GM19193 (cell line): Measurements from ENCODE around the gene CD163L1.

Source experiments
- POLR2A ChIP-seq: IDR thresholded peaks from 4 replicates; pipeline ENCODE4 v1.6.1; 2011; ENCODE audit not compliant: insufficient read depth, insufficient read length; ENCODE audit errors: extremely low read depth

CD163L1 gene

GRCh38 chr12:7431993-7432685, 11.8 kb downstream of the CD163L1 start:
- no peak for TF ChIP-seq POLR2A

DNA sequence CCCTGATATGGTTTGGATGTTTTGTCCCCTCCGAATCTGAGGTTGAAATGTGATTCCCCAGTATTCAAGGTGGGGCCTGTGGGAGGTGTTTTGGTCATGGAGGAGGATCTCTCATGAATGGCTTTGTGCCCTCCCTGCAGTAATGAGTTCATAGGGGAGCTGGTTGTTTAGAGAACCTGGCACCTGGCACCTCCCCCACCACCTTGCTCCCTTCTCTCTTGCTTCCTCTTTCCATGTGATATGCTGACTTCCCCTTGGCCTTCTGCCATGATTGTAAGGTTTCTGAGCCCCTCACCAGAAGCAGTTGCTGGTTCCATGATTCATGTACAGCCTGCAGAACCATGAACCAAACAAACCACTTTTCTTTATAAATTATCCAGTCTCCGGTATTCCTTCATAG, 32.6 kb downstream of the CD163L1 start:
- TF ChIP-seq POLR2A: no peak

GRCh38 chr12:7404275-7404674, 39.7 kb downstream of the CD163L1 start:
- no peak for TF ChIP-seq POLR2A

GRCh38 chr12:7403466-7403865, 40.5 kb downstream of the CD163L1 start:
- TF ChIP-seq POLR2A: no peak

DNA sequence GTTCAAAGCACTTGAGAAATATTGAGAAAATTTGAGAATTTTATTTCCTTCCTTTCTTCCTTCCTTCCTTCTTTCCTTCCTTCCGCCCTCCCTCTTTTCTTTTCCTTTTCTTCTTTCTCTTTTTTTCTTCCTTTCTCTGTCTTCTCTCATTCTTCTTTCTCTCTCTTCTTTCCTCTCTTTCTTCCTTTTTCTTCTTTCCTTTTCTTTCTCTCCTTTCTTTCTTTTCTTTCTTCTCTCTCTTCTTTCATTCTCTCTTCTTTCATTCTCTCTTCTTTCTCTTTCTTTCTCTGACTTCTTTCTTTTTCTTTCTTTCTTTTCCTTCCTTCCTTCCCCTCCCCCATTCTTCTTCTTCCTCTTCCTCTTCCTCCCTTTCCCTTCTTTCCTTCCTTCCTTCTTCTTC, 44.9 kb downstream of the CD163L1 start:
- no peak for TF ChIP-seq POLR2A

DNA sequence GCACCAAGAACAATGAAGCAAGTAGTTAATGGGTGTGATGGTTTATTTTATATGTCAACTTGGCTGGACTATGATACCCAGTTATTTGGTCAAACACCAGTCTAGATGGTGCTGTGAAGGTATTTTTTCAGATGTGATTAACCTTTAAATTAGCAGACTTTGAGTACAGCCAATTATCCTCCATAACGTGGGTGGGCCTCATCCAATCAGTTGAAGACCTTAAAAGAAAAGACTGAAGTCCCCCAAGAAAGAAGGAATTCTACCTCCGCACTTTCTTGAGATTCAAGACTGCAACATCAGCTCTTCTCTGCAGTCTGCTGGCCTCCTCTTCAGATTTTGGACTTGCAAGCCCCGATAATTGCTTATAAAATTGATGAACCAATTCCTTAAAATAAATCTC, 47.5 kb downstream of the CD163L1 start:
- no peak for TF ChIP-seq POLR2A

DNA sequence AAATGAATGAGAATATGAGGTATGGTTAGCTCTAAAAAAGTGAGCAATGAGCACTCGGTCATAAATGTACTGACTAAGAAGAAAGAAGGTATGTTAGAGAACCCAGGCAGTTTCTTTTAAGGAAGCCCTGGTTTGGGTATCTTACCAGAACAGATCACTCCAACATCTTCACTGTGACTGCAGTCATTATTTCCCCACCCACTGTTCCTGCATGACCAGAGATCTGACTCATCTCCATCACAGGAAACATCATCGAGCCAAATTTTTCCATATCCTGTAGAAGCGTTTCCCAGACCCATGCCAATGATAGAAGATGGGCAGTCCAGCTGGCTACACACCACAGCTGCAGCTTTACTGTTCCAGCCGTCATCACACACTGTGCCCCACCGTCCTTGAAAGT, 48.0 kb downstream of the CD163L1 start:
- TF ChIP-seq POLR2A: no peak

DNA sequence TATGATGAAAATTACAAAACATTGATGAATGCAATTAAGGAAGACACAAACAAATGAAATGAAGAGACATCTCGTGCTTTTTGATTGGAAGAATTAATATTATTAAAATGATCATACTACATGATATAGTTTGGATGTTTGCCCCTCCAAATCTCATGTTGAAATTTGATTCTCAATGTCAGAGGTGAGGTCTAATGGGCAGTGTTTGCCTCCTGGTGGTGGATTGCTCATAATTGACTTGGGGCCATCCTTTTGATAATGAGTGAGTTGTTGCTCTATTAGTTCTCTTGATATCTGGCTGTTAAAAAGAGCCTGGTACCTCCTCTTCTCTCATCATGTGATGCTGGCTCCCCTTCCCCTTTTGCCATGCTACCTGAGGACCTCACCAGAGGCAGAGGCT, 56.7 kb downstream of the CD163L1 start:
- no peak for TF ChIP-seq POLR2A

GRCh38 chr12:7383157-7383556, 60.8 kb downstream of the CD163L1 start:
- TF ChIP-seq POLR2A: no peak

GRCh38 chr12:7376196-7376595, 67.8 kb downstream of the CD163L1 start:
- TF ChIP-seq POLR2A: no peak

GRCh38 chr12:7375145-7375543, 68.8 kb downstream of the CD163L1 start:
- TF ChIP-seq POLR2A: no peak

- TF ChIP-seq POLR2A: no peak
These were observed 69.4 kb downstream of the CD163L1 start for GRCh38 chr12:7374423-7375144.

DNA sequence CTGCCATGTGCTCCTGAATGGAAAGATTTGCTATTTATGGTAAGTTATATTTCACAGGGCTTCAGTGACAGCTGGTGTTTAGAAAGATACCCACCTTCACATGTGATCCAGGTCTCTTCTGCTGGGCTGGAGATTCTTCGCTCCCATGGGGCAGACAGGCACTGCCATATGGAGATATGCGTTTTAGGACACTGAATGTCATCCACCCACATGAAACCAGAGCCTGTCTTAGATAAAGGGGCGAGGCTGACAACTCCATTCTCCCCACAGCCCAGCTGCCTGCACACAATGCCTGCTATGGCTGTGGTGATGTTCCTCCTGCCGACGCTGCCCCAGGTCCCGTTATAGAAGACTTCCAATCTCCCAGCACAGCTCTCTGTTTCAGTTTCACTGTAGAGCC, 70.7 kb downstream of the CD163L1 start:
- no peak for TF ChIP-seq POLR2A

DNA sequence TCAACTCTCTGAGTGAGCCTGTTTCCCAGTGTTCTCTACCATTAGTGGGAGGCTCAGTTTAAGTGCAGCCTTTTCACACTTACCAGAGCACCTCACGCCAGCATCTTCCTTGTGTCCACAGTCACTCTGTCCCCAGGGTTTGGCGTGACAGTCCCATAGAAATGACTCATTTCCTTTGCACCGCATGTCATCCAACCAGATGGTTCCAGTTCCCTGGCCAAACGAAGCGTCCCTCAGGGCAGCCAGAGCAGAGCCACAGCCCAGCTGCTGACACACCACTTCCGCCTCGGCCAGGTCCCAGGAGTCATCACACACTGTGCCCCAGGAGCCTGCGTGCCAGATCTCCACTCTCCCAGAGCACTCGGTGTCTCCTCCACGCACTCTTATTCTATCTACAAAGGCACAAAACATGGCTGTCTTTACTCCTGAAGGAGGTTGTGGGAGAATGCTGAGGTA, 74.7 kb downstream of the CD163L1 start:
- peak; percentile 46 for TF ChIP-seq POLR2A

- TF ChIP-seq POLR2A: no peak
These were observed 81.2 kb downstream of the CD163L1 start for GRCh38 chr12:7362734-7363133.

DNA sequence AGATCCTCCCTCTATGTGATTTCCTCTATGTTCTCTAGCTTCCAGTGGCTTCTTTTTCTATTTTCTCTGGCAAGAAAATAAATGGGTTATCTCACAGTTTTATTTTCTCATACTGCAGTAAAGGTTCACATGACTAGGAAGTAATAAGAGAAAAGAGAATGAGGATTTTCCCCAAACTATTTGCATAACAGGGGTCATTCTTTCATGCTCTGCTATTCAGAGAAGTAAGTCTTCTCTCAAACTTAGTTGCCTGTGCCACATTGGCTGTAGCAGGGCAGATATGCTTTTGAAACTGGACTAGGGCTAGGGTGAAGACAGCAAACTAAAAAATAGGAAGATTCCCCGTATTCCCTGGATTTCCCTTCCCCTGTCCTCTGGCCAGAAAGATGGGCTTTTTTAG, 82.7 kb downstream of the CD163L1 start:
- TF ChIP-seq POLR2A: no peak
